ENCODE data around the gene JAKMIP1.

- TF ChIP-seq POLR2A (IDR thresholded peaks at IDR 0.05), result no peak
- no peak for TF ChIP-seq CTCF (IDR thresholded peaks at IDR 0.05)
Measured at GRCh38 chr4:6192245-6192644, 8.1 kb downstream of the JAKMIP1 start.
